B cell (primary cell): Measurements from ENCODE around the gene SLC8B1. TPM values are rescaled to one million over a fixed set of nuclear protein-coding genes. Genes with fewer than 3 reads are reported as not detected.

ENCODE experiments used
- ATAC-seq: fragments of 200-7000 bp; cut with Tn5 transposase; one replicate; pipeline ENCODE4 v1.10.0; 2021; ENCODE audit warnings: low read depth, mild to moderate bottlenecking, moderate number of reproducible peaks, moderate library complexity
- CTCF ChIA-PET: fragments of 350-600 bp; sonication (Branson Sonifier 250); formaldehyde crosslinking; loops from one replicate; lab custom pipeline; 2021; ENCODE audit warnings: antibody characterized with exemption, inconsistent platforms; lab: Charles Lee
- POLR2A ChIA-PET: fragments of 350-600 bp; sonication (Branson Sonifier 250); formaldehyde crosslinking; loops from one replicate; lab custom pipeline; 2021; ENCODE audit warnings: antibody characterized with exemption; lab: Charles Lee
- DNase-seq: peaks from one replicate; pipeline ENCODE4 v3.0.0; 2013
- H2AFZ ChIP-seq: 2 replicates; pipeline ENCODE4 v1.6.1; 2012; ENCODE audit warnings: mild to moderate bottlenecking, low read depth, low read length; ENCODE audit not compliant: insufficient read depth, poor library complexity, severe bottlenecking
- H3K27ac ChIP-seq, 2 donors: 1 replicate in 1 of 2; 2 replicates in 1 of 2; pipeline ENCODE4 v1.5.1; 2012 to 2013; ENCODE audit warnings: low read length in 2 of 2, mild to moderate bottlenecking in 2 of 2, moderate library complexity in 1 of 2
- H3K27me3 ChIP-seq, 4 experiments: fragments of 200-600 bp in 1 of 4; sonication (generic) in 1 of 4; replicated peaks in 1 of 4; 1 replicate in 2 of 4; 2 replicates in 2 of 4; pipeline versions ENCODE4 v1.6.1 to v1.7.0; 2013 to 2016; ENCODE audit warnings: low read length in 3 of 4, mild to moderate bottlenecking in 2 of 4, mixed read lengths in 1 of 4, moderate library complexity in 1 of 4; ENCODE audit not compliant: insufficient read depth in 4 of 4, control insufficient read depth in 3 of 4; ENCODE audit errors: control extremely low read depth in 1 of 4
- H3K36me3 ChIP-seq, 2 experiments: replicated peaks in 1 of 2; 1 replicate in 1 of 2; 2 replicates in 1 of 2; pipeline versions ENCODE4 v1.6.1 to v1.7.1; 2013; ENCODE audit warnings: low read length in 1 of 2; ENCODE audit not compliant: insufficient read depth in 2 of 2, control insufficient read depth in 1 of 2; ENCODE audit errors: control extremely low read depth in 1 of 2, extremely low read depth in 1 of 2
- H3K4me1 ChIP-seq, 2 donors: fragments of 200-600 bp in 1 of 2; sonication (generic) in 1 of 2; 1 replicate in 1 of 2; 2 replicates in 1 of 2; pipeline versions ENCODE4 v1.5.1 to v1.6.1; 2013 to 2017; ENCODE audit warnings: low read length in 2 of 2; ENCODE audit not compliant: control insufficient read depth in 2 of 2, insufficient read depth in 2 of 2
- H3K4me2 ChIP-seq: replicated peaks from 2 replicates; pipeline ENCODE3; 2012; ENCODE audit warnings: mild to moderate bottlenecking, low read depth, low read length; ENCODE audit not compliant: poor library complexity, severe bottlenecking
- H3K4me3 ChIP-seq, 5 experiments: fragments of 200-600 bp in 1 of 5; sonication (generic) in 1 of 5; 1 replicate in 3 of 5; 2 replicates in 2 of 5; pipeline versions ENCODE4 v1.5.1 to v1.7.0; 2011 to 2016; ENCODE audit warnings: low read length in 4 of 5, mild to moderate bottlenecking in 4 of 5, low read depth in 2 of 5, control low read depth in 1 of 5, moderate library complexity in 1 of 5; ENCODE audit not compliant: insufficient read depth in 1 of 5; ENCODE audit errors: control extremely low read depth in 1 of 5, extremely low read depth in 1 of 5
- H3K79me2 ChIP-seq: fragments of 200-600 bp; sonication (generic); one replicate; pipeline ENCODE4 v1.6.0; 2016; ENCODE audit warnings: low read length; ENCODE audit not compliant: control insufficient read depth, insufficient read depth
- H3K9ac ChIP-seq: fragments of 200-600 bp; sonication (generic); 2 replicates; pipeline ENCODE4 v1.6.1; 2017; ENCODE audit warnings: mild to moderate bottlenecking, low read length, moderate library complexity
- H3K9me3 ChIP-seq, 3 donors: one replicate each; pipeline versions ENCODE4 v1.6.1 to v1.7.1; 2013; ENCODE audit warnings: low read length in 2 of 3; ENCODE audit not compliant: control insufficient read depth in 2 of 3, insufficient read depth in 1 of 3; ENCODE audit errors: control extremely low read depth in 1 of 3
- H4K20me1 ChIP-seq: 2 replicates; pipeline ENCODE4 v1.6.0; 2012; ENCODE audit warnings: mild to moderate bottlenecking, low read length; ENCODE audit not compliant: insufficient read depth, control insufficient read depth, poor library complexity, severe bottlenecking
- H3K27ac Mint-ChIP-seq: one replicate; pipeline ENCODE4 v1.8.0; 2021; ENCODE audit warnings: mixed read lengths
- H3K27me3 Mint-ChIP-seq: one replicate; pipeline ENCODE4 v1.8.0; 2021; ENCODE audit warnings: mixed read lengths
- H3K4me1 Mint-ChIP-seq: one replicate; pipeline ENCODE4 v1.8.0; 2021; ENCODE audit warnings: mixed read lengths
- H3K4me3 Mint-ChIP-seq: one replicate; pipeline ENCODE4 v1.8.0; 2021; ENCODE audit warnings: mixed read lengths
- H3K9me3 Mint-ChIP-seq: one replicate; pipeline ENCODE4 v1.8.0; 2022; ENCODE audit warnings: mixed read lengths; ENCODE audit not compliant: insufficient read depth
- CTCF ChIP-seq: fragments of 200-600 bp; IDR thresholded peaks from one replicate; pipeline ENCODE4 v1.8.0; 2022; ENCODE audit warnings: antibody characterized with exemption, mild to moderate bottlenecking
- EZH2 ChIP-seq: IDR thresholded peaks from 2 replicates; pipeline ENCODE4 v1.6.1; 2012; ENCODE audit warnings: borderline replicate concordance, low read depth, mild to moderate bottlenecking, moderate library complexity, low read length; ENCODE audit not compliant: insufficient read depth, poor library complexity, severe bottlenecking
- WGBS: methylation state at CpG from one replicate; pipeline ENCODE4 v1.1.5; 2013; ENCODE audit warnings: missing lambda C conversion rate; ENCODE audit not compliant: insufficient coverage; 5-methylcytosine and 5-hydroxymethylcytosine counted together
- intact Hi-C: fragments of 100-400 bp; cut with micrococcal nuclease; formaldehyde crosslinking; loops from one replicate; pipeline ENCODE4 v1.10.0; 2022
- polyA plus RNA-seq: library from polyadenylated mRNA; depleted of rRNA; stranded (reverse); fragments of >200 nt; gene quantifications from 2 replicates; pipeline ENCODE4 v1.2.3, GENCODE V29; 2012
- total RNA-seq, 2 donors: library from RNA; stranded (reverse); fragments of 120-200 nt in 1 of 2; gene quantifications; 1 replicate in 1 of 2; 2 replicates in 1 of 2; pipeline versions ENCODE4 v1.2.3 to v1.2.4, GENCODE V29; 2013 to 2022

SLC8B1 gene
- total and polyA plus RNA-seq, 2 donors (not counting 1 experiment from before 2014, with no cell fraction given): 18.7 to 35.6 TPM

GRCh38 chr12:113330505-113330904 lies 4.4 kb downstream of the SLC8B1 start:
- H3K4me1 Mint-ChIP-seq: peaks cover 37% of the 10 kb centered on the region
- H3K27ac Mint-ChIP-seq: no peak overlapping the region
- intact Hi-C loops: no loop called here
- WGBS: 100% methylated on average over 1 of the region's 2 CpGs
- no peak overlapping the region for H3K4me3 ChIP-seq
- no peaks in the 10 kb centered on the region for H3K27me3 ChIP-seq
- H3K4me1 ChIP-seq: peaks cover 29 to 35% of the 10 kb centered on the region in 2 donors
- CTCF ChIA-PET: no interaction called here
- H3K4me3 Mint-ChIP-seq: no peak overlapping the region
- no peaks in the 10 kb centered on the region for H3K9me3 Mint-ChIP-seq
- no peaks in the 10 kb centered on the region for H4K20me1 ChIP-seq
- peaks cover 7 to 12% of the 10 kb centered on the region in 2 experiments for H3K36me3 ChIP-seq
- TF ChIP-seq EZH2 (no peak), CTCF (no peak)
- DNase-seq (no peak), ATAC-seq (no peak)
- peaks cover 41% of the 10 kb centered on the region for H3K79me2 ChIP-seq
- POLR2A ChIA-PET: interaction anchor here (0.7 kb wide), 1 partner anchor 54 kb away, joined by 8 read pairs; no protein-coding TSS in a partner anchor
- no peaks in the 10 kb centered on the region for H3K9me3 ChIP-seq
- H3K27me3 Mint-ChIP-seq: no peaks in the 10 kb centered on the region
- H3K4me2 ChIP-seq: no peak overlapping the region
- no peak overlapping the region for H3K27ac ChIP-seq
- H2AFZ ChIP-seq: no peak overlapping the region
- H3K9ac ChIP-seq: no peak overlapping the region

GRCh38 chr12:113329791-113330417 lies 5.0 kb downstream of the SLC8B1 start:
- TF ChIP-seq CTCF (no peak), EZH2 (no peak)
- POLR2A ChIA-PET: no interaction called here
- ATAC-seq (no peak), DNase-seq (no peak)
- no peaks in the 10 kb centered on the region for H3K27me3 ChIP-seq
- WGBS: 80% methylated on average over 1 of the region's 1 CpG
- no peaks in the 10 kb centered on the region for H3K9me3 ChIP-seq
- peaks cover 27 to 31% of the 10 kb centered on the region in 2 donors for H3K4me1 ChIP-seq
- peaks cover 7 to 12% of the 10 kb centered on the region in 2 experiments for H3K36me3 ChIP-seq
- no peak overlapping the region for H3K4me2 ChIP-seq
- H3K4me3 Mint-ChIP-seq: no peak overlapping the region
- no peaks in the 10 kb centered on the region for H4K20me1 ChIP-seq
- no peak overlapping the region for H3K9ac ChIP-seq
- H3K4me3 ChIP-seq: no peak overlapping the region
- H3K27me3 Mint-ChIP-seq: no peaks in the 10 kb centered on the region
- peaks cover 36% of the 10 kb centered on the region for H3K4me1 Mint-ChIP-seq
- H3K27ac Mint-ChIP-seq: no peak overlapping the region
- H3K27ac ChIP-seq: no peak overlapping the region
- intact Hi-C loops: no loop called here
- no peak overlapping the region for H2AFZ ChIP-seq
- no peaks in the 10 kb centered on the region for H3K9me3 Mint-ChIP-seq
- CTCF ChIA-PET: no interaction called here
- peaks cover 36% of the 10 kb centered on the region for H3K79me2 ChIP-seq
